Mucosa of rectum (tissue), 2 donors: ENCODE data around the gene TSPAN33.
"Not testable (repeated sequence)": the region's sequence is repeated elsewhere in the genome, so short reads cannot be mapped to it uniquely, and the experiment has no call there.

Experiments used
- H3K27ac ChIP-seq, 2 donors: one replicate each; pipeline ENCODE4 v1.7.0; 2013; ENCODE audit warnings: inconsistent platforms in 2 of 2, low read depth in 2 of 2, low read length in 2 of 2
- H3K27me3 ChIP-seq, 2 donors: one replicate each; pipeline ENCODE4 v1.7.0; 2013; ENCODE audit warnings: low read length in 2 of 2; ENCODE audit not compliant: control insufficient read depth in 2 of 2, insufficient read depth in 2 of 2
- H3K36me3 ChIP-seq, 2 donors: one replicate each; pipeline ENCODE4 v1.7.0; 2013; ENCODE audit warnings: low read length in 2 of 2; ENCODE audit not compliant: control insufficient read depth in 2 of 2, insufficient read depth in 2 of 2
- H3K4me1 ChIP-seq, 2 donors: one replicate each; pipeline ENCODE4 v1.7.0; 2013; ENCODE audit warnings: low read length in 2 of 2, mild to moderate bottlenecking in 1 of 2; ENCODE audit not compliant: control insufficient read depth in 2 of 2, insufficient read depth in 2 of 2
- H3K4me3 ChIP-seq, 2 donors: one replicate each; pipeline ENCODE4 v1.7.0; 2013; ENCODE audit warnings: low read length in 2 of 2
- H3K9ac ChIP-seq, 2 donors: one replicate each; pipeline ENCODE4 v1.7.0; 2013; ENCODE audit warnings: low read length in 2 of 2, low read depth in 1 of 2, mild to moderate bottlenecking in 1 of 2
- H3K9me3 ChIP-seq, 2 donors: one replicate each; pipeline ENCODE4 v1.7.0; 2013; ENCODE audit warnings: low read length in 2 of 2; ENCODE audit not compliant: control insufficient read depth in 2 of 2
- donor health status: healthy.
- donor health status: Normal muscosa, but diverticular disease.

TSPAN33 gene

GRCh38 chr7:129115676-129116075, 28.8 kb upstream of the TSPAN33 start:
- H3K36me3 ChIP-seq = no peaks in the 10 kb centered on the region
- no peaks in the 10 kb centered on the region for H3K9me3 ChIP-seq
- no peak overlapping the region for H3K9ac ChIP-seq
- no peak overlapping the region for H3K27ac ChIP-seq
- no peak overlapping the region for H3K4me3 ChIP-seq
- H3K4me1 ChIP-seq = no peaks in the 10 kb centered on the region
- no peaks in the 10 kb centered on the region for H3K27me3 ChIP-seq

DNA sequence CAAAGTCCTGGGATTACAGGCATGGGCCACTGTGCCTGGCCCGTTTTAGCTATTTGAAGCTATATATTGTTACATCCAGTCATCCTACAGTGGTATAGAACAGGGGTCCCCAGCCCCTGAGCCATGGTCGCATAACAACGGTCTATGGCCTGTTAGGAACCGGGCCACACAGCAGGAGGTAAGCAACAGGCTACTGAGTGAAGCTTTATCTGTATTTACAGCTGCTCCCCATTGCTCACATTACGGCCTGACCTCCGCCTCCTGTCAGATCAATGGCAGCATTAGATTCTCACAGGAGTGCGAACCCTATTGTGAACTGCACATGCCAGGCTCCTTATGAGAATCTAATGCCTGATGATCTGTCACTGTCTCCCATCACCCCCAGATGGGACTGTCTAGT, 26.3 kb upstream of the TSPAN33 start:
- no peaks in the 10 kb centered on the region for H3K27me3 ChIP-seq
- H3K9me3 ChIP-seq = no peaks in the 10 kb centered on the region
- peaks cover 0 to 2% of the 10 kb centered on the region in 2 donors for H3K4me1 ChIP-seq
- no peak overlapping the region for H3K9ac ChIP-seq
- H3K4me3 ChIP-seq = no peak overlapping the region
- H3K36me3 ChIP-seq = no peaks in the 10 kb centered on the region
- no peak overlapping the region for H3K27ac ChIP-seq

GRCh38 chr7:129118976-129119375, 25.5 kb upstream of the TSPAN33 start:
- no peak overlapping the region for H3K4me3 ChIP-seq
- H3K27ac ChIP-seq = no peak overlapping the region
- no peaks in the 10 kb centered on the region for H3K36me3 ChIP-seq

GRCh38 chr7:129121501-129122077, 22.9 kb upstream of the TSPAN33 start:
- H3K27me3 ChIP-seq, H3K4me1 ChIP-seq, H3K9me3 ChIP-seq, H3K27ac ChIP-seq, H3K36me3 ChIP-seq, H3K4me3 ChIP-seq, H3K9ac ChIP-seq: not testable (repeated sequence)

More at GRCh38 chr7:129118976-129119375, 25.5 kb upstream of the TSPAN33 start:
- no peaks in the 10 kb centered on the region for H3K9me3 ChIP-seq
- no peaks in the 10 kb centered on the region for H3K27me3 ChIP-seq
- peaks cover 2 to 3% of the 10 kb centered on the region in 2 donors for H3K4me1 ChIP-seq
- H3K9ac ChIP-seq = no peak overlapping the region

DNA sequence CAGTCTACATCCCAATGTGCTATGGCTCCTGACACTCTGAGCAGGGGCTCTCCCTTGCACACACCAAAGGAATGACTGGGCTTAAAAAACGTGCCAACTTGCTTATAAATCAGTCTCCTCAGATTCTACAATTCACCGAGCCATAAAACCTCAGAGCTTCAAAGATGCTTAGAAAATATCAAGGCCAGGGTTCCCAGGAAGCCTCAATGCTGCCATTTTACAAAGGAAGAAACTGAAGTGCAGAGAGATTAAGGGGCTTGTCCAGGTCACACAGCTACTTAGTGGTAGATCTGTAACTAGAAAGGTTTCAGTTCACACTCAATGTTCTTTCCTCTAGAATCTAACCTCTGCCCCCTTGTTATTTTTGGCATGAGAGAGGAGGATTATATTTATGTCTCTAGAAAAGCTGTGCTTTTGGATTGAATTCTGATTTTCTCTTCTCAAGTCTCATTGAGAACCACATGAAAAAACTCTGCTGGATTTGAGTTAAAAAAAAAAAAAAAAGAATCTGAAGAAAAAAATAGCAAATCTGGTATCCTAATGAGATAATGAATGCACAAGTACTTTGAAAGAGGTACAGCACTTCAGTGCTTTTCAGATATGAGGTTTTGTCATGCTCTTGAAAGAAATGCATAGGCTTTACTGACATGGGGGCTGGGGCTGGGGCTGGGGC, 22.3 kb upstream of the TSPAN33 start:
- Histone ChIP-seq H3K4me1 (peaks cover 2 to 3% of the 10 kb centered on the region in 2 donors), H3K27ac (peak overlapping the region in 1 of 2 donors; percentile 38), H3K9me3 (no peaks in the 10 kb centered on the region), H3K4me3 (no peak overlapping the region), H3K9ac (no peak overlapping the region), H3K36me3 (no peaks in the 10 kb centered on the region), H3K27me3 (no peaks in the 10 kb centered on the region)

DNA sequence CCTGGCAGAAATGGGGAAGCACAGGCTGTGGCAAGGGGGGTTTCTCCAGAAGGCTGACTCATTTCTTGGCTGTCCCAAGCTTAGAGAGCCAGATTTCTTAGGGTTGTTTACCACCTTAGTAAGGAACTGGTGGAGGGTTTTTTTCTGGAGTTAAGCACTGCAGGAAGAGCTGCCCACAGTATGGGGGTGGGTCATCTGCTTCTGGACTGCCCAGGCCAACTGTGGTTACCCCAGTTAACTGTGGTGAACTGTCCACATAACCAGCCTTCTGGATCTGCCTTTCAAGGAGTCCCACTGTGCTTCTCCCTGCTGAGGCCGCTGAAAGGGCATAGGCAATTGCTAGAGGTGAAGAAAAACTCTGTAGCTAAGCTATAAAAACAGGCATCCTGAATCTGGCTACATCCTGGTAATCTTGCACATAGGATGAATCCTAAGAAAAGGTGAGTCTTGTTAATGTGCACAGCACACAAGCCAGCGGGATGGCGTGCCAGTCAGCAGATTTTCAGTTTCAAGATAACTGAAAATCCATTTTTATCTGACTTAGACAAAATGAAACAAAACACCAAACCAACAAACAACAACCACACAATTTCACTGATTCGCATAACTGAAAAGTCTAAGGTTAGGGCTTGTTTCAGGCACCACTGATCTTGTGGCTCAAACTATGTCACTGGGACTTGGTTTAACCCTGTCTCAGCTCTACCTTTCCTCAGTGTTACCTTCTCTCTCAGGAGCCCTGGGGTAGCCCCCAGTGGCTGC, 21.6 kb upstream of the TSPAN33 start:
- H3K9me3 ChIP-seq = no peaks in the 10 kb centered on the region
- H3K4me3 ChIP-seq = no peak overlapping the region
- H3K4me1 ChIP-seq = peaks cover 2 to 3% of the 10 kb centered on the region in 2 donors
- H3K27me3 ChIP-seq = no peaks in the 10 kb centered on the region
- no peaks in the 10 kb centered on the region for H3K36me3 ChIP-seq
- no peak overlapping the region for H3K9ac ChIP-seq
- H3K27ac ChIP-seq = peak overlapping the region in 1 of 2 donors; percentile 38

DNA sequence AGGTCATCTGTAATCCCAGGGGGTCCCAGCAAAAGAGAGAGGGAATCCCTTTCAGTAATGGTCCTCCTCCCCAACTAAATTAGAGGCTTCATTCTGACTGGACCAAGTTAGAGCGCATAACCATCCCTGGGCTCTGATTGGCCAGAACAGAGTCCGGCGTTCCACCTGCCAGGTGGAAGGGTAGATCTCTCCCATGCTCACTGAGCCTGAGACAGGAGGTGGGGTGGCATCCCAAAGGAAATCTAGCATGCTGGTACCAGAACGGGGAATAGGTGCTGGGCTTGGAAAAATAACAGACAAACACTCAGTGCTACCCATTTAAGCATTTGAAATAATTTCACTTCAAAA, 21.0 kb upstream of the TSPAN33 start:
- Histone ChIP-seq H3K9me3 (no peaks in the 10 kb centered on the region), H3K4me3 (no peak overlapping the region), H3K9ac (no peak overlapping the region), H3K36me3 (no peaks in the 10 kb centered on the region), H3K27me3 (no peaks in the 10 kb centered on the region), H3K27ac (no peak overlapping the region), H3K4me1 (peaks cover 2 to 3% of the 10 kb centered on the region in 2 donors)

DNA sequence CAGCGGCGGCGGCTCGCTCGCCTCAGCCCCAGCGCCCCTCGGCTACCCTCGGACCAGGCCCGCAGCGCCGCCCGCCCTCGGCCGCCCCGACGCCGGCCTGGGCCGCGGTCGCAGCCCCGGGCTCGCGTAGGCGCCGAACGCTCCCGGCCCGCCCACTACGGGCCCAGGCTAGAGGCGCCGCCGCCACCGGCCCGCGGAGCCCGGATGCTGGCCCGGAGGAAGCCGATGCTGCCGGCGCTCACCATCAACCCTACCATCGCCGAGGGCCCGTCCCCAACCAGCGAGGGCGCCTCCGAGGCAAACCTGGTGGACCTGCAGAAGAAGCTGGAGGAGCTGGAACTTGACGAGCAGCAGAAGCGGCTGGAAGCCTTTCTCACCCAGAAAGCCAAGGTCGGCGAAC, 18.2 kb upstream of the TSPAN33 start:
- no peaks in the 10 kb centered on the region for H3K36me3 ChIP-seq
- no peaks in the 10 kb centered on the region for H3K9me3 ChIP-seq
- no peak overlapping the region for H3K4me3 ChIP-seq
- no peak overlapping the region for H3K9ac ChIP-seq
- H3K4me1 ChIP-seq = peaks cover 2 to 3% of the 10 kb centered on the region in 2 donors
- no peak overlapping the region for H3K27ac ChIP-seq
- H3K27me3 ChIP-seq = no peaks in the 10 kb centered on the region

DNA sequence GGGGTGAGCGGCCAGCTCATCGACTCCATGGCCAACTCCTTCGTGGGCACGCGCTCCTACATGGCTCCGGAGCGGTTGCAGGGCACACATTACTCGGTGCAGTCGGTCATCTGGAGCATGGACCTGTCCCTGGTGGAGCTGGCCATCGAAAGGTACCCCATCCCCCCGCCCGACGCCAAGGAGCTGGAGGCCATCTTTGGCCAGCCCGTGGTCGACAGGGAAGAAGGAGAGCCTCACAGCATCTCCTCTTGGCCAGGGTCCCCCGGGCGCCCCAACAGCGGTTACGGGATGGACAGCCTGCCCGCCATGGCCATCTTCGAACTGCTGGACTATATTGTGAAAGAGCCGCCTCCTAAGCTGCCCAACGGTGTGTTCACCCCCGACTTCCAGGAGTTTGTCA, 17.4 kb upstream of the TSPAN33 start:
- Histone ChIP-seq H3K27me3 (no peaks in the 10 kb centered on the region), H3K4me3 (no peak overlapping the region), H3K27ac (no peak overlapping the region), H3K36me3 (no peaks in the 10 kb centered on the region), H3K9me3 (no peaks in the 10 kb centered on the region), H3K4me1 (peaks cover 2 to 3% of the 10 kb centered on the region in 2 donors), H3K9ac (no peak overlapping the region)

- no peak overlapping the region for H3K4me3 ChIP-seq
- no peak overlapping the region for H3K9ac ChIP-seq
- H3K27ac ChIP-seq = no peak overlapping the region
- H3K4me1 ChIP-seq = peaks cover 2 to 3% of the 10 kb centered on the region in 2 donors
- no peaks in the 10 kb centered on the region for H3K9me3 ChIP-seq
- H3K27me3 ChIP-seq = no peaks in the 10 kb centered on the region
- no peaks in the 10 kb centered on the region for H3K36me3 ChIP-seq
Observed at GRCh38 chr7:129127601-129128000, 16.9 kb upstream of the TSPAN33 start.
